22Rv1 (cell line): Measurements from ENCODE around the gene PRSS8.

Experiments used
- CTCF ChIP-seq: fragments of 450-650 bp; IDR thresholded peaks from 2 replicates; pipeline ENCODE4 v1.5.1; 2017; ENCODE audit warnings: mild to moderate bottlenecking
- ZFX ChIP-seq: fragments of 450-650 bp; IDR thresholded peaks from 2 replicates; pipeline ENCODE4 v1.6.1; 2017; ENCODE audit warnings: antibody characterized with exemption, borderline replicate concordance

GRCh38 chr16:31108794-31109558 is 26.6 kb downstream of the PRSS8 start:
- no peak for TF ChIP-seq CTCF
- TF ChIP-seq ZFX, result no peak
